MG63 (cell line): ENCODE data around the gene PGLYRP4. TPM values are rescaled to one million over a fixed set of nuclear protein-coding genes. Genes with fewer than 3 reads are reported as not detected.
A peak's percentile ranks its signal among the peaks of the same experiment; 100 is the strongest.

ENCODE experiments used
- DNase-seq: peaks from one replicate; pipeline ENCODE4 v3.0.0-alpha.2; 2020
- H3K27me3 ChIP-seq: fragments of 250-450 bp; sonication (Bioruptor Pico); 2 replicates; pipeline ENCODE4 v1.5.1; 2020; ENCODE audit warnings: mild to moderate bottlenecking, moderate library complexity
- H3K36me3 ChIP-seq: fragments of 250-450 bp; sonication (Bioruptor Pico); 2 replicates; pipeline ENCODE4 v1.5.1; 2020; ENCODE audit warnings: mild to moderate bottlenecking, moderate library complexity
- H3K4me3 ChIP-seq: fragments of 250-450 bp; sonication (Bioruptor Pico); 2 replicates; pipeline ENCODE4 v1.5.1; 2020; ENCODE audit warnings: mild to moderate bottlenecking, moderate library complexity
- H3K9me3 ChIP-seq: fragments of 250-450 bp; sonication (Bioruptor Pico); 2 replicates; pipeline ENCODE4 v1.5.1; 2020; ENCODE audit warnings: mild to moderate bottlenecking, moderate library complexity
- total RNA-seq: library from RNA; depleted of rRNA; stranded (reverse); fragments of >200 nt; shearing (Covaris generic); gene quantifications from 2 replicates; pipeline ENCODE4 v1.2.3, GENCODE V29; 2014; ENCODE audit warnings: low replicate concordance; rRNA removed

The PGLYRP4 gene
- total RNA-seq, 1 experiment from 2014 or later = not detected

DNA sequence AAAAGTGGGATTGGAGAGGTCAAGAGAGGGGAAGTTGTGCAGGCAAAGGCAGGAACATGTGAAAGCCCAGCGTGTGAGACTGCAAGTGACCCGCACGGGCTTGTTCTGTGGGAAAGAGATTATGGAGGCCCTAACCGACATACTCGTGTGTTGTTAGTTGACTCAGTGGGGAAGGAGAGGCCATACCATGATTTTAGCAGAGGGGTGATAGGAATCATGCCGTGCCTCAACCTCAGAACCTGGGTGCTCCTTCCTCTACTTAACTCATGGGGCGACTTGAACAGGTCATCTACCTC is 55.2 kb downstream of the PGLYRP4 start:
- DNase-seq = no peak
- Histone ChIP-seq H3K27me3 (no peaks in the 10 kb centered on the region), H3K9me3 (no peaks in the 10 kb centered on the region), H3K4me3 (no peak overlapping the region), H3K36me3 (no peaks in the 10 kb centered on the region)

DNA sequence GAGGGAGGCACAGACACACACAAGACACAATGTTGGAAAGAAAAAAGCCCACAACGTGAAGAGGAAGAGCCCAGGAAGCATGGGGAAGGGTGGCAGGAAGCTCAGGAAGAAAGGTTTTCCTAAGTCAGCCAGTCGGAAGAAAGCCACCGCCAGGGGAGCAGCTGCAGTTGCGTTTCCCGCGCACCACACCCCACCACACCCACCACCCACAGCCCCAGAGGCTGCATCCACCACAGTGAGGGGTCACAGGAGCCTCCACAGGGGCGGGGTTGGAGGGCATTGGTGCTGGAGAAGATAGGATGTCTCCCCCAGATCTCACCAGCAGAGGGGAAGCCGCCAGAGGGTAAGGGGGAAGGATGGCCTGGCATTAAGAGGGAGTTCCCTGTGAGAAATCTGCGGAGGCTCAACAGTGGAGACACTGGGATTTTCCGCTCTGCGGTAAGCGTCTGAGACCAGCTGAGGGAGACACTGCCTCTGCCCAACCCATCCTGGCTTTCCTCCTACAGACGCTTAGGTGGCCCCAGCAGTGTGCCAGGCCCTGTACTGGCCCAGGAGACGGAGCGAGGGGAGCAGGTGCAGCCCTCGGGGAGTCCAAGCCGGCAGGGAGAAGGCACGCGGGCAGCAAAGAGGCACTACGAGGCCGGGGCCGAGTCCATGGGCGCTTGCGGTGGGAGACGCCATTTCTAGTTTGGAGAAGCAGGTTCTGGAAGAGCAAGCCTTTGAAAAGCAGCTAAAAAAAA is 55.7 kb downstream of the PGLYRP4 start:
- Histone ChIP-seq H3K36me3 (no peaks in the 10 kb centered on the region), H3K4me3 (no peak overlapping the region), H3K9me3 (no peaks in the 10 kb centered on the region), H3K27me3 (no peaks in the 10 kb centered on the region)
- DNase-seq = no peak

DNA sequence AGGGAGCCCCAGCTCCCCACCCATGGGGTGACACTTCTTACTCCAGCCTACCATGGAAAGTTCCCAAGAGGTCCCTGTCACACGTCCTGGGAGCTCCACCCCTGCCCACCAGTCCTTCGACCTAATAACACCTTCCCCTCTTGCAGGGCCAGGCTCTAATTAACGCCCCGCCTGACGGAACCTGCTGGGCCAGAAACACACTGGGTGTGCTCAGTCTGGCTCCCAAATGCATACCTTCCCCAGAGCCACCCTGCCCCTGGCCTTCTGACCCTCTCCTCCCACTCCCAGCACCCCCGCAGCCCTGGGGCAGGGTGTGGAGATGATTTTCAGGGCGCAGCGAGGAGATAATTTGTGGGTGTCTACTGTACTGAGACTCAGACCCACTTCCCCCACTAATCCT is 56.5 kb downstream of the PGLYRP4 start:
- DNase-seq = no peak
- Histone ChIP-seq H3K27me3 (no peaks in the 10 kb centered on the region), H3K36me3 (no peaks in the 10 kb centered on the region), H3K4me3 (no peak overlapping the region), H3K9me3 (no peaks in the 10 kb centered on the region)

DNA sequence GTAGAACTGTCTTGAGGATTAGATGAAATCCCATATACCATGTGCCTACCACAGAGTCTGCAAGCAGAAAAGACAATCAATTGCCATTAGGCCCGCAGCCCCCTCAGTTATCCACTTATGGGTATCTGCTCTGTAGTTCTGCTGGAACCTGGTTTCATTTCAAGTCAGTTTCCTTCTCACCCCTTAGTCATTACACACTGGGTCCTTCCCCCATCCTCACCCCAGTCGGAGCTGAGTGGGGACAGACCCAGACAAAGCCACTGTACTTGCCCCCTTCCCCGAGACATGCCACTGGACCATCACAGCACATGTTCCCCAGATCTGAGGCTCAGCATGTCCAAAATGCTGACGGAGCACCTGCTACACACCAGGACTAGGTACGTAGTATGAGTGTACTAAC is 57.1 kb downstream of the PGLYRP4 start:
- Histone ChIP-seq H3K27me3 (no peaks in the 10 kb centered on the region), H3K9me3 (no peaks in the 10 kb centered on the region), H3K4me3 (no peak overlapping the region), H3K36me3 (no peaks in the 10 kb centered on the region)
- no peak for DNase-seq

DNA sequence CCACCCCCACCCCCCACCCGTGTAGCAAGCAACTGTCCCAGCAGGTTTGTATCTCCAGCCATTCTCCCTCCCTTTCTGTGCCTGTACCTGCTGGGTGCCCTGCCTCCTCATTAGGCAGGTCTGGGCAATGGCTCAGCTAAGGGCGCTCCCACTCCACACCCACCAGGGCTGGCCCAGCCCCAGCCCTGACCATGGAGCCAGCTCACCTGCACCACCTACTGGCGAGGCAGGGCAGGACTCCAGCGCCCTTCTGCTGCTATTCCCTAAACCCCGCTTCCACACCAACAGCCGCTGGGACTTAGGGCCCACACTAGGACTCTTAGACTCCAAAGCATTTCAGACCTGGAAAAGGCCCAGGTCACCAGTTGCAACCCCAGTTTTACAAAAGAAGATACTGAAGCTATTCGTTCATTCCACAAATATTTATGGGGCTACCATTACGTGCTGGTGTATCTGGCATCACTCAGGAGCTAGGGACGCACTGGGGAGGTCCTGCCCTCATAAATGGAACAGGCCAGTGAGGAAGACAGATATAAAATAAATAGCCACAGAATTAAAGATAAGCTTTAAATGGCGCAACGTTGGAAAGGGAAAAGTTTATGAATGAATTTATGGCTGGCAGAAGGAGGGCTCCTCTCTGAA is 59.9 kb downstream of the PGLYRP4 start:
- peak; percentile 33 for DNase-seq
- Histone ChIP-seq H3K9me3 (no peaks in the 10 kb centered on the region), H3K36me3 (no peaks in the 10 kb centered on the region), H3K4me3 (no peak overlapping the region), H3K27me3 (peaks cover 7% of the 10 kb centered on the region; the same call in 1 of the 2 replicates)

Other genes starting within 250 kb of the PGLYRP4 start
- gene SPRR2F, start 235.3 kb downstream of the PGLYRP4 start, total RNA-seq = not detected in 2 replicates
- not detected in 2 replicates for gene SPRR2G, start 198.0 kb downstream of the PGLYRP4 start, total RNA-seq
- gene LELP1, start 145.4 kb downstream of the PGLYRP4 start, total RNA-seq = not detected in 2 replicates
- gene PRR9, start 131.3 kb downstream of the PGLYRP4 start, total RNA-seq = 0.07 and 1.0 TPM in 2 replicates
- gene LORICRIN, start 89.2 kb downstream of the PGLYRP4 start, total RNA-seq = not detected in 2 replicates
- not detected in 2 replicates for gene PGLYRP3, start 35.9 kb downstream of the PGLYRP4 start, total RNA-seq
- not detected in 2 replicates for gene S100A9, start 9.0 kb upstream of the PGLYRP4 start, total RNA-seq
- not detected in 2 replicates for gene S100A12, start 26.8 kb upstream of the PGLYRP4 start, total RNA-seq
- gene S100A8, start 42.2 kb upstream of the PGLYRP4 start, total RNA-seq = not detected in 2 replicates
- gene S100A7A, start 67.7 kb upstream of the PGLYRP4 start, total RNA-seq = not detected in 2 replicates
- not detected in 2 replicates for gene S100A7, start 111.8 kb upstream of the PGLYRP4 start, total RNA-seq
- gene S100A6, start 187.2 kb upstream of the PGLYRP4 start, total RNA-seq = 474 and 904 TPM in 2 replicates
- gene S100A5, start 192.1 kb upstream of the PGLYRP4 start, total RNA-seq = not detected in 2 replicates
- 438 and 702 TPM in 2 replicates for gene S100A4, start 197.0 kb upstream of the PGLYRP4 start, total RNA-seq
- gene S100A3, start 200.4 kb upstream of the PGLYRP4 start, total RNA-seq = 0.81 and 3.4 TPM in 2 replicates
- 29.6 and 34.8 TPM in 2 replicates for gene S100A2, start 217.0 kb upstream of the PGLYRP4 start, total RNA-seq